ENCODE data around the gene PNMA8C.

The PNMA8C gene

DNA sequence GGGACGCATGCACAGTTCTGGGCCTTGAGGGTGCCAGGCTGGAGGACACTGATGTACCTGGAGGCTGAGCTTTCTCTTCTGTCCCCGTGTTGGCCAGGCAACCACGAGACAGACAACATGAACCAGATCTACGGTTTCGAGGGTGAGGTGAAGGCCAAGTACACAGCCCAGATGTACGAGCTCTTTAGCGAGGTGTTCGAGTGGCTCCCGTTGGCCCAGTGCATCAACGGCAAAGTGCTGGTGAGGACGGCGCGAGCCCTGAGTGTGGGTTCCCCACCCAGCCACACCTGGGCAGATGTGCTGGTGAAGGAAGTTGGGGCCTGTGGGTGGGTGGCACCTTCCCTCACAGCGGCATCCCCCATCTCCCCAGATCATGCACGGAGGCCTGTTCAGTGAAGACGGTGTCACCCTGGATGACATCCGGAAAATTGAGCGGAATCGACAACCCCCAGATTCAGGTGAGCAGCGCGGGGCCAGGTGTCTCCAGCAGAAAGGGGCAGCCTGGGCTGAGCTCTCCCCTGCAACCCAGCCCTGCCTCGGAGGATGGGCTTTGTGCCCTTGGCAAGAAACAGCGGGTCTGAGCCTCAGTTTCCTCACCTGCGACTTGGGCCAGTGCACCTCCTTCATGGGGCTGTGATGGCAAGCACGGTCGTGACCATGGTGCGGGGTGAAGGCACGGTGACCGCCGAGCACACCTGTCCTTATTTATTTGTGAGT, 41.6 kb downstream of the PNMA8C start:
- CTCF ChIA-PET, result no interaction called here
- no peak for DNase-seq (ENCODE audit: extremely low spot score)
- TF ChIP-seq SUZ12 (IDR thresholded peaks at IDR 0.05), result no peak
- TF ChIP-seq TARDBP (IDR thresholded peaks at IDR 0.05), result no peak
- POLR2A ChIA-PET, result no interaction called here

DNA sequence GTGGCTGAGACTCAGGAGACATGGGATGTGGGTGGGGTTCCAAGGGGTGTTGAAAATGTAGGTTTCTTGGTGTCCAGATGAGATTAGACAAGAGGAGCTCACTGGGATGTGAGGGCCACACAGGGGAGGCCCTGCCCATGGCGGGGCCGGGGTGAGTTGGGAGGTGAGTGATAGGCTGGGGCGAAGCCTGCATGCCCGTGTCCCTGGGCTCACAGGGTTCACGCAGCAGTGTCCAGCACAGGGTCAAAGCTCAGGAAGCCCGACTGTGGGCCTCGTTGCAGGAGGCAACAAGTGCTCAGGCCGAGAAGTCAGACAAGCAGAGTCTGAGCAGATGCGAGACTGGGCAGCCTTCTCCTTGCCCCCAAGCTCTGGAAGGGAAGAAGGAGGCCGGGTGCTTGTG, 42.6 kb downstream of the PNMA8C start:
- ChIA-PET POLR2A (no interaction called here), CTCF (no interaction called here)
- no peak for DNase-seq (ENCODE audit: extremely low spot score)
- no peak for TF ChIP-seq NFRKB (IDR thresholded peaks at IDR 0.05)
- TF ChIP-seq, protein P1, sequence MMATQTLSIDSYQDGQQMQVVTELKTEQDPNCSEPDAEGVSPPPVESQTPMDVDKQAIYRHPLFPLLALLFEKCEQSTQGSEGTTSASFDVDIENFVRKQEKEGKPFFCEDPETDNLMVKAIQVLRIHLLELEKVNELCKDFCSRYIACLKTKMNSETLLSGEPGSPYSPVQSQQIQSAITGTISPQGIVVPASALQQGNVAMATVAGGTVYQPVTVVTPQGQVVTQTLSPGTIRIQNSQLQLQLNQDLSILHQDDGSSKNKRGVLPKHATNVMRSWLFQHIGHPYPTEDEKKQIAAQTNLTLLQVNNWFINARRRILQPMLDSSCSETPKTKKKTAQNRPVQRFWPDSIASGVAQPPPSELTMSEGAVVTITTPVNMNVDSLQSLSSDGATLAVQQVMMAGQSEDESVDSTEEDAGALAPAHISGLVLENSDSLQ (IDR thresholded peaks at IDR 0.05), result no peak
- TF ChIP-seq HDGF (IDR thresholded peaks at IDR 0.05; ENCODE audit: borderline replicate concordance), result no peak
- TF ChIP-seq BHLHE40 (IDR thresholded peaks at IDR 0.05; ENCODE audit: borderline replicate concordance), result no peak
- TF ChIP-seq TARDBP (IDR thresholded peaks at IDR 0.05), result no peak
- no peak for TF ChIP-seq ARNT (IDR thresholded peaks at IDR 0.05)
- no peak for TF ChIP-seq ZNF384 (IDR thresholded peaks at IDR 0.05)
- no peak for TF ChIP-seq FOXA1 (IDR thresholded peaks at IDR 0.05)
- no peak for TF ChIP-seq CTBP1 (IDR thresholded peaks at IDR 0.05; ENCODE audit: borderline replicate concordance)

DNA sequence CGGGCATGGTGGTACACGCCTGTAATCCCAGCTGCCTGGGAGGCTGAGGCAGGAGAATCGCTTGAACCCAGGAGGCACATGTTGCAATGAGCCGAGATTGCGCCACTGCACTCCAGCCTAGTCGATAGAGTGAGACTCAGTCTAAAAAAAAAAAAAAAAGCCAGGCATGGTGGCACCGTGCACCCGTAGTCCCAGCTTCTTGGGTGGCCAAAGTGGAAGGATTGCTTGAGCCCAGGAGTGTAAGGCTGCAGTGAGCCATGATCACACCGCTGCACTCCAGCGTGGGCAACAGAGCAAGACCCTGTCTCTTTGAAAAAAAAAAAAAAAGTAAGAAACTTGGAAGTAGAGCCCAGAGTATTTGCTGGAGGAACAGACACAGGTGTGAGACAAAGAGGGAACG, 43.1 kb downstream of the PNMA8C start:
- POLR2A ChIA-PET, result no interaction called here
- no peak for DNase-seq (ENCODE audit: extremely low spot score)
- CTCF ChIA-PET, result no interaction called here
- TF ChIP-seq L3MBTL2 (conservative IDR thresholded peaks at IDR 0.05) (no peak), BHLHE40 (IDR thresholded peaks at IDR 0.05; ENCODE audit: borderline replicate concordance) (no peak), TARDBP (IDR thresholded peaks at IDR 0.05) (no peak), FOXA1 (IDR thresholded peaks at IDR 0.05) (no peak), ARNT (IDR thresholded peaks at IDR 0.05) (no peak), NFRKB (IDR thresholded peaks at IDR 0.05) (no peak), FOXM1 (IDR thresholded peaks at IDR 0.05; ENCODE audit: borderline replicate concordance) (no peak), SUZ12 (IDR thresholded peaks at IDR 0.05) (no peak), SP1 (IDR thresholded peaks at IDR 0.05) (no peak), HDGF (IDR thresholded peaks at IDR 0.05; ENCODE audit: borderline replicate concordance) (no peak), FOXK2 (IDR thresholded peaks at IDR 0.05) (no peak), LEF1 (IDR thresholded peaks at IDR 0.05; ENCODE audit: borderline replicate concordance) (no peak), CTBP1 (IDR thresholded peaks at IDR 0.05; ENCODE audit: borderline replicate concordance) (no peak), ZNF384 (IDR thresholded peaks at IDR 0.05) (no peak), ELF4 (IDR thresholded peaks at IDR 0.05) (no peak)
- TF ChIP-seq, protein P1 (IDR thresholded peaks at IDR 0.05), result no peak

DNA sequence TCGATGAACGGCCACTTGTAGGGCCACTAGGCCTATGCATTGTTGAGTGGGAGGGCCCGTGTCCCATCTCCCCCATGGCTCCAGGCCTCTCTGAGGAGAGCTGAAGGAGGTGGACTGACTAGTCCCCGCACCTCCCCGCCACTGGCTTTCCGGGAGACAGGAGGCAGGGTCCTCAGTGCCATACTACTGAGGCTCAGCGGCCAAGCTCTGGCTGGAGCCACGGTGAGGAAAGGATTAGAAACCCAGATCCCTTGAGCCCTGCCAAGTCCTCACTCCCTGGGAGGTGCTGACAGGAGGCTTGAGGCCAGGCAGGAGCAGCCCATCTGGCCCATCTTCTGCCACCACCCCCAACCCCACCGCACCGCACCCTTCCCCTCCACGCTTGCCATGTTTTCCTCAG, 44.3 kb downstream of the PNMA8C start:
- DNase-seq (ENCODE audit: extremely low spot score), result no peak
- no peak for TF ChIP-seq CTBP1 (IDR thresholded peaks at IDR 0.05; ENCODE audit: borderline replicate concordance)
- TF ChIP-seq ARNT (IDR thresholded peaks at IDR 0.05), result no peak
- TF ChIP-seq TARDBP (IDR thresholded peaks at IDR 0.05), result no peak
- TF ChIP-seq NFRKB (IDR thresholded peaks at IDR 0.05), result no peak
- TF ChIP-seq SP1 (IDR thresholded peaks at IDR 0.05), result no peak
- TF ChIP-seq L3MBTL2 (conservative IDR thresholded peaks at IDR 0.05), result no peak
- TF ChIP-seq FOXM1 (IDR thresholded peaks at IDR 0.05; ENCODE audit: borderline replicate concordance), result no peak
- no peak for TF ChIP-seq FOXK2 (IDR thresholded peaks at IDR 0.05)
- ChIA-PET POLR2A (no interaction called here), CTCF (no interaction called here)

DNA sequence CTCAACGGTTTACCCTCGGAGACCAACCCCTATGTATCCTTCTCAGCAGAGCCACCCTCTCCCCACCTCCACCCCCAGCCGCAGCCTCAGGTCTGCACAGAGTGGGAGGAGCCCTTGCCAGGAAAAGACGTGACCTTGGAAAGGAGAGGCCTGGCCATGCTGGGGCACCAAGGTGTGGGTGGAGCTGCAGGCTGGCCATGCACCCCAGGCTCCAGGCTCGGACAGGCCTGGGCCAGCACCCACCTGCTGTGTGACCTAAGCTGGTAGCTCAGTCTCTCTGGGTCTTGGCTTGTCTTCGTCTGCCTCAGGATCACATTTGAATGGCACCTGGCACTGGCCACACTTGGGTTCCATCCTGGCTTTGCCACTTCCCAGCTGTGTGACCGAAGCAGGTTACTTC, 44.9 kb downstream of the PNMA8C start:
- ChIA-PET CTCF (no interaction called here), POLR2A (no interaction called here)
- TF ChIP-seq CTBP1 (IDR thresholded peaks at IDR 0.05; ENCODE audit: borderline replicate concordance) (no peak), HDGF (IDR thresholded peaks at IDR 0.05; ENCODE audit: borderline replicate concordance) (no peak), FOXK2 (IDR thresholded peaks at IDR 0.05) (no peak), ELF4 (IDR thresholded peaks at IDR 0.05) (no peak), ZNF384 (IDR thresholded peaks at IDR 0.05) (no peak), ARNT (IDR thresholded peaks at IDR 0.05) (no peak), NFRKB (IDR thresholded peaks at IDR 0.05) (no peak), TARDBP (IDR thresholded peaks at IDR 0.05) (no peak), FOXM1 (IDR thresholded peaks at IDR 0.05; ENCODE audit: borderline replicate concordance) (no peak), L3MBTL2 (conservative IDR thresholded peaks at IDR 0.05) (no peak), SUZ12 (IDR thresholded peaks at IDR 0.05) (no peak), LEF1 (IDR thresholded peaks at IDR 0.05; ENCODE audit: borderline replicate concordance) (no peak), FOXA1 (IDR thresholded peaks at IDR 0.05) (no peak), BHLHE40 (IDR thresholded peaks at IDR 0.05; ENCODE audit: borderline replicate concordance) (no peak)
- TF ChIP-seq, protein P1 (IDR thresholded peaks at IDR 0.05), result no peak
- no peak for DNase-seq (ENCODE audit: extremely low spot score)

DNA sequence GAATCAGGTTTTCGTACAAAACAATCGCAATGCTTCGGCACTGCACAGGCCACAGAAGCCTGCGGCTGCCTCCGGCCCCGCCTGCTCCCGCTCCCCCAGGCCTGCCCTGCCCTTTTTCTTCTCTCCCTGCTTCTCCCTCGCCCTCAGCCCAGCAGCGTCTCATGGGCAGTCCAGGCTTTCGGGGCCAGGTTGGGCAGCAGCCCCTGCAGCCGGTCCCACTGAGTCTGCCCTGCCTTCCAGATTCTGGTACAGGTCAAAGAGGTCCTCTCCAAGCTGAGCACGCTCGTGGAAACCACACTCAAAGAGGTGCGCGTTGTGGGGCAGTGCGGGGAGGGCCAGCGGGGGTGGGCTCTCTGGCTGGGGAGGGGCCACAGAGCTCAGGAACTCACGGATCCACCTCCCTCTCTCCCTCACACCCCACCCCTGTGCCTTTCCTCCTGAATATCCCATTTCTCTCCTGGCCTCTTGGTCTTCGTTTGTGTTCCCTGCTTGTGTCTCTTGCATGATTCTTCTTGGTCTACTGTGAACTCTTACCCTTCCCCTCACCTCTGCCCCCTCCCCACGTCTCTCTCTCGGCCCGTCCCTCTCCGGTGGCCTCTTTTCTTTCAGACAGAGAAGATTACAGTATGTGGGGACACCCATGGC, 45.4 kb downstream of the PNMA8C start:
- ChIA-PET POLR2A (no interaction called here), CTCF (no interaction called here)

More for the DNA sequence above, 45.4 kb downstream of the PNMA8C start:
- no peak for TF ChIP-seq SUZ12 (IDR thresholded peaks at IDR 0.05)
- TF ChIP-seq CTBP1 (IDR thresholded peaks at IDR 0.05; ENCODE audit: borderline replicate concordance), result no peak
- TF ChIP-seq FOXK2 (IDR thresholded peaks at IDR 0.05), result no peak
- TF ChIP-seq FOXM1 (IDR thresholded peaks at IDR 0.05; ENCODE audit: borderline replicate concordance), result no peak
- TF ChIP-seq HDGF (IDR thresholded peaks at IDR 0.05; ENCODE audit: borderline replicate concordance), result no peak
- no peak for TF ChIP-seq L3MBTL2 (conservative IDR thresholded peaks at IDR 0.05)
- no peak for TF ChIP-seq LEF1 (IDR thresholded peaks at IDR 0.05; ENCODE audit: borderline replicate concordance)
- no peak for DNase-seq (ENCODE audit: extremely low spot score)

Measured in HEK293T (cell line).